Neuronal stem cell (in vitro differentiated cells): ENCODE measurements around the gene SLMAP.

ENCODE experiments used
- DNase-seq: peaks from one replicate; pipeline ENCODE4 v3.0.0-alpha.2; 2013; ENCODE audit warnings: low spot score
- H2AFZ ChIP-seq: one replicate; pipeline ENCODE4 v1.6.1; 2013; ENCODE audit warnings: mild to moderate bottlenecking, low read length, inconsistent platforms
- H2AK5ac ChIP-seq: 2 replicates; pipeline ENCODE4 v1.6.1; 2013; ENCODE audit warnings: low read depth, mild to moderate bottlenecking, inconsistent platforms, low read length, moderate library complexity, mixed read lengths
- H2BK120ac ChIP-seq: 2 replicates; pipeline ENCODE4 v1.6.1; 2013; ENCODE audit warnings: low read depth, mild to moderate bottlenecking, inconsistent platforms, low read length, moderate library complexity, mixed read lengths
- H2BK12ac ChIP-seq: one replicate; pipeline ENCODE4 v1.6.1; 2013; ENCODE audit warnings: low read length, inconsistent platforms
- H2BK15ac ChIP-seq: 2 replicates; pipeline ENCODE4 v1.6.1; 2013; ENCODE audit warnings: mild to moderate bottlenecking, low read length, inconsistent platforms, mixed read lengths
- H2BK5ac ChIP-seq: one replicate; pipeline ENCODE4 v1.6.1; 2013; ENCODE audit warnings: inconsistent platforms, mild to moderate bottlenecking, low read length, moderate library complexity
- H3K14ac ChIP-seq: one replicate; pipeline ENCODE4 v1.6.1; 2013; ENCODE audit warnings: low read length, inconsistent platforms
- H3K18ac ChIP-seq: 2 replicates; pipeline ENCODE4 v1.6.1; 2013; ENCODE audit warnings: low read length, inconsistent platforms
- H3K23ac ChIP-seq: 2 replicates; pipeline ENCODE4 v1.6.1; 2013; ENCODE audit warnings: low read depth, mild to moderate bottlenecking, mixed read lengths, low read length, inconsistent platforms; ENCODE audit not compliant: poor library complexity
- H3K27ac ChIP-seq: replicated peaks from 3 replicates; pipeline ENCODE4 v1.5.1; 2013; ENCODE audit warnings: low read length, inconsistent platforms
- H3K27me3 ChIP-seq, 3 experiments: 2 replicates each; pipeline ENCODE4 v1.6.1; 2013; ENCODE audit warnings: low read length in 3 of 3, mild to moderate bottlenecking in 2 of 3, inconsistent platforms in 1 of 3, low read depth in 1 of 3, mixed read lengths in 1 of 3, moderate library complexity in 1 of 3; ENCODE audit not compliant: control insufficient read depth in 3 of 3, insufficient read depth in 3 of 3
- H3K36me3 ChIP-seq, 2 donors: replicated peaks in 1 of 2; 2 replicates each; pipeline ENCODE4 v1.6.1; 2013; ENCODE audit warnings: low read length in 2 of 2; ENCODE audit not compliant: control insufficient read depth in 2 of 2, insufficient read depth in 2 of 2
- H3K4ac ChIP-seq: 2 replicates; pipeline ENCODE4 v1.6.1; 2013; ENCODE audit warnings: inconsistent platforms, mild to moderate bottlenecking, low read length, moderate library complexity
- H3K4me1 ChIP-seq, 2 donors: 1 replicate in 1 of 2; 2 replicates in 1 of 2; pipeline ENCODE4 v1.6.1; 2013; ENCODE audit warnings: low read length in 2 of 2, low read depth in 1 of 2; ENCODE audit not compliant: control insufficient read depth in 2 of 2, insufficient read depth in 1 of 2
- H3K4me2 ChIP-seq: one replicate; pipeline ENCODE4 v1.6.1; 2013; ENCODE audit warnings: mild to moderate bottlenecking, low read length, inconsistent platforms; ENCODE audit not compliant: insufficient read depth, poor library complexity, severe bottlenecking
- H3K4me3 ChIP-seq, 2 donors: 2 replicates each; pipeline ENCODE4 v1.5.1; 2013; ENCODE audit warnings: low read length in 2 of 2, mild to moderate bottlenecking in 2 of 2, inconsistent platforms in 1 of 2, moderate library complexity in 1 of 2
- H3K79me1 ChIP-seq: one replicate; pipeline ENCODE4 v1.6.1; 2013; ENCODE audit warnings: low read depth, mild to moderate bottlenecking, inconsistent platforms, low read length, moderate library complexity
- H3K9ac ChIP-seq: one replicate; pipeline ENCODE4 v1.6.1; 2013; ENCODE audit warnings: mild to moderate bottlenecking, low read depth, low read length, inconsistent platforms; ENCODE audit not compliant: poor library complexity
- H3K9me3 ChIP-seq, 2 donors: replicated peaks in 1 of 2; 2 replicates each; pipeline versions ENCODE3 to v1.6.1; 2013; ENCODE audit warnings: low read length in 2 of 2, mild to moderate bottlenecking in 2 of 2, inconsistent platforms in 1 of 2, low read depth in 1 of 2, mixed read lengths in 1 of 2, moderate library complexity in 1 of 2; ENCODE audit not compliant: control insufficient read depth in 2 of 2, insufficient read depth in 1 of 2
- H4K8ac ChIP-seq: one replicate; pipeline ENCODE4 v1.6.1; 2013; ENCODE audit warnings: low read depth, mild to moderate bottlenecking, inconsistent platforms, low read length, moderate library complexity
- H4K91ac ChIP-seq: one replicate; pipeline ENCODE4 v1.6.1; 2013; ENCODE audit warnings: low read length, low read depth, mild to moderate bottlenecking, inconsistent platforms; ENCODE audit not compliant: poor library complexity
- WGBS, 2 donors: extraction: QIAGEN DNeasy Blood & Tissue Kit; methylation state at CpG; one replicate each; pipeline ENCODE4 v1.1.7; 2013; ENCODE audit warnings: missing lambda C conversion rate in 2 of 2, mixed read lengths in 1 of 2; ENCODE audit not compliant: insufficient read length in 2 of 2, insufficient replicate concordance in 1 of 2; ENCODE audit errors: extremely low coverage in 2 of 2; 5-methylcytosine and 5-hydroxymethylcytosine counted together

The SLMAP gene

GRCh38 chr3:57785446-57785845 is 29.3 kb downstream of the SLMAP start:
- Histone ChIP-seq H3K27ac (no peak overlapping the region), H2BK12ac (no peak overlapping the region), H3K4me2 (no peak overlapping the region), H3K14ac (no peak overlapping the region), H2AFZ (no peak overlapping the region), H4K91ac (no peak overlapping the region), H3K36me3 (no peaks in the 10 kb centered on the region), H2AK5ac (no peak overlapping the region), H3K79me1 (peaks cover 7% of the 10 kb centered on the region), H2BK5ac (no peak overlapping the region), H3K9ac (no peak overlapping the region), H3K27me3 (no peaks in the 10 kb centered on the region), H3K4me1 (no peaks in the 10 kb centered on the region), H3K23ac (no peak overlapping the region), H3K18ac (no peak overlapping the region), H2BK15ac (no peak overlapping the region), H3K4me3 (no peak overlapping the region), H2BK120ac (no peak overlapping the region), H3K4ac (no peak overlapping the region), H3K9me3 (no peaks in the 10 kb centered on the region), H4K8ac (no peak overlapping the region)
- no CpG with 5 or more reads among the region's 1 CpG for WGBS, 2 donors
- DNase-seq: no peak

- Histone ChIP-seq H2AK5ac (no peak overlapping the region), H2BK120ac (no peak overlapping the region), H2BK12ac (no peak overlapping the region), H4K8ac (no peak overlapping the region), H3K36me3 (no peaks in the 10 kb centered on the region), H3K4ac (no peak overlapping the region), H3K18ac (no peak overlapping the region), H3K14ac (no peak overlapping the region), H2BK15ac (no peak overlapping the region), H3K27ac (no peak overlapping the region), H2AFZ (no peak overlapping the region), H3K4me3 (no peak overlapping the region), H3K23ac (no peak overlapping the region), H4K91ac (no peak overlapping the region), H3K9ac (no peak overlapping the region), H3K27me3 (no peaks in the 10 kb centered on the region), H3K4me2 (no peak overlapping the region), H2BK5ac (no peak overlapping the region), H3K9me3 (no peaks in the 10 kb centered on the region), H3K79me1 (peaks cover 9% of the 10 kb centered on the region), H3K4me1 (no peaks in the 10 kb centered on the region)
- no CpG with 5 or more reads among the region's 2 CpGs for WGBS, 2 donors
- DNase-seq: no peak
Measured at GRCh38 chr3:57787867-57788623, 31.9 kb downstream of the SLMAP start.

- H3K4me1 ChIP-seq: no peaks in the 10 kb centered on the region
- H3K4me2 ChIP-seq: no peak overlapping the region
- no peaks in the 10 kb centered on the region for H3K9me3 ChIP-seq
- no peak overlapping the region for H2AFZ ChIP-seq
- no peak overlapping the region for H3K4ac ChIP-seq
- H4K91ac ChIP-seq: no peak overlapping the region
- no peak overlapping the region for H3K27ac ChIP-seq
- no peak overlapping the region for H4K8ac ChIP-seq
- H3K23ac ChIP-seq: no peak overlapping the region
- DNase-seq: no peak
- H3K18ac ChIP-seq: no peak overlapping the region
- no peak overlapping the region for H3K4me3 ChIP-seq
- H2BK5ac ChIP-seq: no peak overlapping the region
- H2AK5ac ChIP-seq: no peak overlapping the region
- H2BK12ac ChIP-seq: no peak overlapping the region
- H3K36me3 ChIP-seq: no peaks in the 10 kb centered on the region
- no peak overlapping the region for H2BK120ac ChIP-seq
- H3K9ac ChIP-seq: no peak overlapping the region
- H3K14ac ChIP-seq: no peak overlapping the region
- no peak overlapping the region for H2BK15ac ChIP-seq
- peaks cover 8% of the 10 kb centered on the region for H3K79me1 ChIP-seq
- no CpG with 5 or more reads among the region's 3 CpGs for WGBS, 2 donors
- H3K27me3 ChIP-seq: no peaks in the 10 kb centered on the region
Measured at GRCh38 chr3:57788624-57789018, 32.5 kb downstream of the SLMAP start.

GRCh38 chr3:57791245-57791644 is 35.1 kb downstream of the SLMAP start:
- Histone ChIP-seq H3K9ac (no peak overlapping the region), H3K9me3 (no peaks in the 10 kb centered on the region), H2BK12ac (no peak overlapping the region), H2BK5ac (no peak overlapping the region), H3K4me2 (no peak overlapping the region), H2AK5ac (no peak overlapping the region), H3K27me3 (no peaks in the 10 kb centered on the region), H3K18ac (no peak overlapping the region), H3K27ac (no peak overlapping the region), H4K8ac (no peak overlapping the region), H3K23ac (no peak overlapping the region), H2BK120ac (no peak overlapping the region), H4K91ac (no peak overlapping the region), H3K14ac (no peak overlapping the region), H3K4me3 (no peak overlapping the region), H3K36me3 (no peaks in the 10 kb centered on the region), H3K4me1 (no peaks in the 10 kb centered on the region), H2AFZ (no peak overlapping the region), H3K79me1 (peaks cover 4% of the 10 kb centered on the region), H2BK15ac (no peak overlapping the region), H3K4ac (no peak overlapping the region)
- WGBS, 2 donors: no CpG with 5 or more reads among the region's 2 CpGs
- DNase-seq: no peak
